HG02840 (cell line): ENCODE measurements around the gene PGAM2.
"Not testable (repeated sequence)": the region's sequence is repeated elsewhere in the genome, so short reads cannot be mapped to it uniquely, and the experiment has no call there.

Experiments
- ATAC-seq: cut with Tn5 transposase; IDR thresholded peaks from one replicate; pipeline ENCODE4 v1.9.1; 2021; ENCODE audit warnings: mild to moderate bottlenecking, moderate library complexity, moderate number of reproducible peaks; ENCODE audit not compliant: unreplicated experiment, low FRiP score

Gene PGAM2

DNA sequence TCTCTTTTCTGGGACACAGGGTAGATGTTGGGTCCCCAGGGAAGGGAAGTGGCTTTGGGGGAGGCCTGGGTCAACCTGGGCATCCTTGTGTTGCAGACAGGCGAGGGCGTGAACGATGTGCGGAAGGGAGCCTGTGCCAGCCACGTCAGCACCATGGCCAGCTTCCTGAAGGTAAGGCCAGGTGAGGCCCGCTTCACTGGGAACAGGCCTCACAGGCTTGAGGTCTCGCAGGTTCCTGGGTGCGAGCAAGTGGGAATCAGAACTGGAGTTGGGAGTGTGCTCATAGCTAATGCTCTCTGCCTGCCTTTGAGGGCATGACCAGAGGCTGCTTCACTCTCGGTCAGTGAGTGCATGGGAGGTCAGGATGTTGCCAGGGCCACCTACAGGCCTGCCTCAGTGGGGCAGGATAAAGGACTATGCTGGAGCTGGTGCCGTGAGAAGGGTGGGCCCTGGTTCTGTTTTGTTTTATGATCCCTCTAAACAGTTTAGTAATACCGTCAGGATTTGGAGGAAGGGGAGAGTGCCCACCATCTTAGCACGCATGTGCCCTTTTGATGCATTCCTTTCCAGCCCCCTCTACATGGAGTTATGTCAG, 12.5 kb downstream of the PGAM2 start:
- ATAC-seq = no peak

GRCh38 chr7:44051611-44052220, 13.7 kb downstream of the PGAM2 start:
- ATAC-seq = no peak

DNA sequence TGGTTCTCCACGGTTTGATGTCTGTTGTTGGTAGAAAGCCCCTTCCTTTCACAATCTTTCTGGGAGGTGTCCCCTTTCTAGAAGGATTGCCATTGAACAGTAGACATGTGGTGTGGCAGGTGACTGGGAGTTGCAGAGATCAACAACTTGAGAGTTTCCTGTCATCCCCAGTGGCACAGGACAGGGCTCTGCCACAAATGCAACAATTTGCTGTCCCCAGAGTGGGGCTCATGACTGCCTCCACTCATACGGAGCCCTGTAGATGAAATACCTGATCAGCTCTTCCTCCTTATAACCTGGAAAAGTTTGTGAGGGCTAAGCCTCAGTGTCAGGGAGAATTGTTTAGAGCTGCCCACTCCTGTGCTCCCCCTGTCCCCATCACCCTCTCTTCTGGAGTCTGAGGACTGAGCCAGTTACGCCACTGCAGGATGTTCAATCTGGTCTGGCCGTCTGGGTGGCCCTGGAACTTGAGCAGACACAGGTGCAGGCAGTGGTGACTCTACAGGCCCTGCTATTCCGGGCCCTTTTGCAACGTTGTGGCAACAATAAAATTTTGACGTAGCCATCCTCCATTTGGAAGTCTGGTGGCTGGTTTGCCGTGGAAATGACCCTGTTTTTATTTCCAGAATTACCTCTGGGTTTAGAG, 14.3 kb downstream of the PGAM2 start:
- ATAC-seq = no peak

DNA sequence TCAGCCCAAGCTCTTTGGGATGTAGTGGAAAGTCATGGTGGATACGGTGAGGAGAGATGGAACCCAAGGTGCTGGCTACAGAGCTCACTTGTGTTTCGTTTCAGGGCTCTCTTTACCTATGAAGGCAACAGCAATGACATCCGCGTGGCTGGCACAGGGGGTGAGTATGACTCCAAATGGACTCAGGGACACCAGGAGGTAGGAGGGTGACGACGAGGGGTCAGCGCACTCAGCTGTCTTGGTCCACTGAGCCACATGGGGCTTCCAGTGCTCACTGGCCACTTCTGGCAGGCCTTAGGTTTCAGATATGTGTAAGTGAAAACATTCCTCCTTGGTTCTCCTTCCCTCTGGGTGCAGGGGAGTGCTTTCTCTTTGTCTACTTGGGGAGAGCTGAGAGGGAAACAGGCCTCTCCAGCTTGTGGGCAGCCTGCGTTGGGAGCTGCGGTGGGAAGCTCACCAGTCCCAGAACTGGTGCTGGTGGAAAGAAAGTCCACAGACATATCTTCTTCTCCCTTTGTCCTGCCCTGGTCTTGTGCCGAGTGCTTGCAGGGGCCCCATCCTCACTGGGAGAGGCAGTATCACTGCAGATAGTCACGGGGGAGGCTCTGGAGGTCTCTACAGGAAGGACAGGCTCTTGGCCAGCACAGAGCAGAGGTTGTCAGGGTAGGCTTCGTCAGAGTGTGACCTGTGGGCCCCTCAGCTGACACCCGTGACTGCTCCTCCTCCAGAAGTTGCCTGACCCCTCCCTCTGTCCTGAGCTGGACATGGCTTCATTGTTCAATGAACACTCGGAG, 15.0 kb downstream of the PGAM2 start:
- no peak for ATAC-seq

- ATAC-seq = no peak
Observed at GRCh38 chr7:44048031-44048795, 17.2 kb downstream of the PGAM2 start.

DNA sequence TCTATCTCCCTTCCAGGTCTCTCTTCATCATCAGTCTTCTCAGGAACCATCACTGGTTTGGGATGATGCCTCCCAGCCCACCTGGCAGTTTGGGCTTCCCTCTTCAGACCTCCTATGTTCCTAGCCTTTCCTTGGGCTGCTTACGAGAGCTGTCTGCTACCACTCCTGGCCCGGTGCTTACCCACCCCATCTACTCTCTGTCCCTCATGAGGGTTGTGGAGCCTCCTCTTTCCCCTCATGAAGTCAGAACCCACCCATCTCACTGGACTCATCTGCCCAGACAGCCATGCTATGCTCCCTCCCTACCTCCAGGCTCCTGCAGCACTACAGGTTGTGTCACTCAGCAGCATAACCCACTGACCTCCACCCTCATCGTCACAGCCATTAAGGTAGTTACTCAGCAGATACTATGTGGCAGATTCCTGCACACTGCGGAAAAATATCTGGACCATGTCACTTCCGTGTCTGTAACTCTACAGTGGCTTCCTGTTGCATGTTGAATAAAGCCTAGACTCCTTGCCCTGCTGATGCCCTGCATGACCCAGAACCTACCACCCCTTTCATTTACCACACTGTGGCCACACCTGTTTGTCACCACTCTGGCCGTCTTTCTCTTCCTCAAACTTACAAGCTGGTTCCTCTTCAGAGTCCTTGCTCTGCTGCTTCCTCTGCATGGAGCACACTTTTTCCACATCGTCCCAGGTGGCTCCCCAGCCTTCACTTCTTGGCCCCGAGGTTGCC, 18.9 kb downstream of the PGAM2 start:
- no peak for ATAC-seq

DNA sequence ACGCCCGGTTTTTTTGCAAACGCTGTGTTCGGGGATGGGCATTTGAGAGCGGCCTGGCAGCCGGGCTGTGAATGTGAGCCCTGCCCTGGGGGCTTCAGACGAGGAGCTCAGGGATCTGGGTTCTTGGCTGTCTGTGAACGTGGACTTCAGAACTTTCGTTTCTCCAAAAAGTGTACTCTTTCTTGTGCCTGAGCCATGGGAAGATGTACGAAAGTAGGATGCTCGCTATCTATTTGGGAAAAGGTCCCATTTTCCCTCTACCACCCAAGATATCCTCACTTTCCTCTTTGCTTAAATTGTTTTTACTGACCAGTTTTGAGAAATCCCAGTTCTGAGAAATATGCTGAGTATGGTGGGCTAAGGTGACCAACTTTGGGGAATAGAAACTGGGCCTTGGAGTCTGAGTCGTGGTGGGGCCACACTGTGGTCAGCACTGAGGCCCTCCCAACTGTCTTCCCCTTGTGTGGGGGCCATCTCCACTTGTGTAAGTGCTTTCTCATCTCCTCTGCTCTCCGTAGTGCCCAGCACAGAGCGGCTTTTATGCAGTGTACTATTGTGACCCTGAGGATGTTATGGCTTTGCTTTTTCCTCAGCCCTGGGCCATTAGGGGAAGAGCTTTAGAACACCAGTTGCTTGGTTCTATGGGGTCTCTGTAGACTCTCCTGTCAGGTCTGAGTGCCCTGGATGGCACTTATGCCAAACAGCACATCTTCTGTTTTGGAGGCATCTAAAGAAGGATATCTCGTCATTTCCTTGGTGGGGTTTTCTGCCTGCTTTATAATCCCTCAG, 19.9 kb downstream of the PGAM2 start:
- peak; percentile 1 for ATAC-seq

- ATAC-seq = peak; percentile 66
Observed at GRCh38 chr7:44044315-44045225, 20.8 kb downstream of the PGAM2 start, which contains the start of gene DBNL. TSS of gene DBNL (plus strand) at chr7:44044702. CDS start at chr7:44044738, 36 bp downstream.

DNA sequence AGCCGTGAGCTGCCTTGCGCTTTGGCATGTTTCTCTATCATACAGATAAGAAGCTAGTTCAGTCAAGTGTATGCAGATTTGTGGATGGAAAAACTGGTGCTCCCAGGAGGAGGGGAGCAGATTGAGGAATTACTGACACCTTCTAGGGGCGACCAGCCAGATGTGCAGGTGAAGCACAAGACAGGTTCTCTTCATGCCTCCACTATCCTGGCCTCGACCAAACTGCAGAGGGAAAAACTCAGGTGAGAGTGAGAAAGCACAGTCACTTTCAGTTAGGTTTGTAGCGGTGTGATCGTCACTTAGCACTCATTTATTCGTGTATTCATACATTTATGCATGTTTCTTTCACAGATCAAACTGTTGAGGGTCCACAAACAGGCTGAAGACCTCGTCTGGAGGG, 21.5 kb downstream of the PGAM2 start:
- ATAC-seq = no peak

DNA sequence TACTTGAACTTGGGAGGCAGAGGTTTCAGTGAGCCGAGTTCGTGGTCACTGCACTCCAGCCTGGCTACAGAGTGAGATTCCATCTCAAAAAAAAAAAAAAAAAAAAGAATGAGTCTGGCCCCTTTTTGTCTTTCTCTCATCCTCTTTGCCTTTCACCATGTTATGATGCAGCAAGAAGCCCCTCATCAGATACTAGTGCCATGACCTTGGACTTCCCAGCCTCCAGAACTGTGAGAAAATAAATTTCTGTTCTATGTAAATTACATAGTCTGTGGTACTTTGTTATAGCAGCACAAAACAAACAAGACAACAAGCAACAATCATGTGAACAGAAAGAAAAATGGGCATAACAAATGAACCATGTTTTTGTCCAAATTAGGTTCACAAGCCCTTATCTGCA, 23.1 kb downstream of the PGAM2 start:
- no peak for ATAC-seq

GRCh38 chr7:44040493-44040891, 24.9 kb downstream of the PGAM2 start:
- peak; percentile 35 for ATAC-seq

- ATAC-seq = peak; percentile 3
Observed at GRCh38 chr7:44039800-44040492, 25.4 kb downstream of the PGAM2 start.

DNA sequence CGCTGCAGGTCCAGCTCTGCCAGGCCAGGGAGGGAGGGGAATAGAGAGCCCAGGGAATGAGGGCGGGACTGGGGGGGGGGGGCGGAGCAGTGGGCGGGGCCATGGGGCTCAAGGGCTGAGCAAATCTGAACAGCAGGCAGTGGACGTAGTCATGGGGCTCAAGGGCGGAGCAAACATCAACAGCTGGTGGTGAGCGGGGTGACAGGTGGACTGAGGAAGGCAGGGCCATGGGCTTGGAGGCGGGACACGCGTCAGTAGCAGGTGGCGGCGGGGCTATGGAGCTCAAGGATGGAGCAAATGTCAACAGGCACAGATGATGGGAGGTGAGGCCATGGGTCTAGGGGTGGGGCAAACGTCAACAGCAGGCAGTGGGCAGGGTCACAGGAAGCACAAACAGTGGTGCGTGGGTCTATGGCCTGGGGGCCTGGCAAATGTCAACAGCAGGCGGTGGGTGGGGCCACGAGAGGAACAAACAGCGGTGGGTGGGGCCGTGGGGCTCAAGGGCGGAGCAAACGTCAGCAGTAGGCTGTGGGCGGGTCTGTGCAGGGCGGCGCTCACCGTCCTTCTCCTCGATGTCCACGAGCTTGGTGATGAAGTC, 26.3 kb downstream of the PGAM2 start:
- peak; percentile 56 for ATAC-seq

DNA sequence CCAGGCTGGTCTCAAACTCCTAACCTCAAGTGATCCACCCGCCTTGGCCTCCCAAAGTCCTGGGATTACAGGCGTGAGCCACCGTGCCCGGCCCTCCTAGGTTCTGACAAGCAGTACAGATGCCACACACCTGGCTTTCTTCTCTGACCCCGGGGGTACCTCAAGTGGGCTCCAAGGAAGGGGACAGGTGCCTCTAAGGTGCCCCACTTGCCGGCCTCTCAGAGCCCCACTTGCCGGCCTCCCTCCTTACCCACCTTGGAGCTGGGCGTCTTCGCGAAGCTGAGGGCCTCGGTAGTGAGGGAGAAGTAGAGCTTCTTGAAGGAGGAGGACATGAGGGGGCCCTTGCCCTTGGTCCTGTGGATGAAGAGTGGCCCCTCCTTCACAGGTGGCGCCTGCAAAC, 26.8 kb downstream of the PGAM2 start:
- ATAC-seq = not testable (repeated sequence)

DNA sequence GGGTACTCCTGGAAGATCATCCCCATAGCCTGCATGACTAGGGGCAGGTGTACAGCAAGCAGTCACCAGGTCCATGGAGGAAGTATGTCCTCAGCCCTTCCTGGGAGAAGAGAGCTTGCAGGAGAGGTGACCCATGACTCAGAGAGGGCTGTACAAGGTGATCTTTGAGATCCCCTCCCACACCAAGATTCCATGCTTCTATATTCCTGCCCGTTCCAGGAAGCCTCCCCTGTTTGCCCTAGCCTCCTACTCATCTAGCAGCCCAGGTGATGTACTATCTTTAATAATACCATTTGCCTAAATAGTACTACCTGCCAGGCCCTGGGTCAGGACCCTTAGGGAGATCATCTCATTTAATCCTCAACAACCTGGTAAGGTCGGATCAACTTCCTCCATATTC, 27.4 kb downstream of the PGAM2 start:
- not testable (repeated sequence) for ATAC-seq

DNA sequence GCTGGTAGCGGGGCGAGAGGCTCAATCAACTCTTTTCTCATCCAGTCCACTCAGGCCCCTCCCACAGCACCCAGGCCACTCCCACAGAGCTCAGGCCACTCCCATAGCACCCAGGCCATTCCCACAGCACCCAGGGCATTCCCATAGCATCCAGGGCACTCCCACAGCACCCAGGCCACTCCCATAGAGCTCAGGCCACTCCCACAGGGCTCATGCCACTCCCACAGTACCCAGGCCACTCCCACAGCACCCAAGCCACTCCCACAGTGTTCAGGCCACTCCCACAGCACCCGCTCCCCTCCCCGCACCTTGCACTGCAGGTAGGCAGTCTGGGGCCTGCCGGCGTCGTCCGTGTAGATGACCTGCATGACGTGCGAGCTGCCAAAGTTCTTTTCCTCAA, 29.0 kb downstream of the PGAM2 start:
- not testable (repeated sequence) for ATAC-seq
